Stimulated activated CD4-positive, alpha-beta T cell treated with anti-CD3 and anti-CD28 coated beads, Interleukin-4, amount 100 ng/mL, for 48 hours (primary cell): Measurements from ENCODE around the gene ZMYND8.

ENCODE experiments used
- DNase-seq, 2 donors: peaks; one replicate each; pipeline ENCODE4 v3.0.0-alpha.2; 2020; ENCODE audit warnings: low read depth in 2 of 2

Gene ZMYND8

DNA sequence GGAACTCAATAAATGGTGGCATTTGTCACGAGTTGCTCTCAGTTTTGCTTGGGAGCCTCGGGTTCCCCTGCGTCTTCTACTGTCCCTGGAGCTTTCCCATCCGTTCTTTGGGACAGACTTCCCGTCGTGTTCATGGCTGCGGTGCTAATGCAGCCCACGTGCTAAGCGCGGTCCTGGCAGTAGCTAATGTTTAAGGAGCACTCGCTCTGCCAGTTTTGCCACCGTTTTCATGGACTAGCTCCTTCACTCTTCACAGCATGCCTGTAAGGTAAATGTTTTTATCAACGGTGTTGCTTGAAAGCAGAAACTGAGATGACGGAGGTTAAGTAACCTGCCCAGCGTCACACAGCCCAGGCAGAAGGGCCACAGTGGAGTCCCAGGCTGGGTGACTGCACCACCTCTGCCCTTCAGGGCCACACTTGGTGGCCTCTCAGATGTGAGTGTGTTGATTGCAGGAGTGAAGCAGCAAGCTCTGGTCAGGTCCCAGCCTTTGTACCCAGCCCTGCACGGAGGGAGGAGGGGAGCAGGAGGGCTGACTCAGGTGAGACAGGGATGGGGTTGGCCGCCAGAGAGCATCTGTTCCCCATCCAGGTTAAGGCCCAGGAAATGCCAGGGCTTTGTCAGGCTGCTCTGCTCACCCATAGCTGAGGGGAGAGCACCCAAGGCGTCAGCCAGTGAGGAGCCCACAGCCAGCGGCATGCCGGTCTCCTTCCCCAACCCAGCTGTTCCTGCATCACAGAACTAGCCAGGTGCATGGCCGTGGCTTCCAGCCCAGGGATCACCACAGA is 181.8 kb downstream of the ZMYND8 start:
- no peak for DNase-seq

- DNase-seq, result no peak
Measured at GRCh38 chr20:47173596-47174216, 182.8 kb downstream of the ZMYND8 start.

GRCh38 chr20:47172579-47172978 is 183.9 kb downstream of the ZMYND8 start:
- no peak for DNase-seq

DNA sequence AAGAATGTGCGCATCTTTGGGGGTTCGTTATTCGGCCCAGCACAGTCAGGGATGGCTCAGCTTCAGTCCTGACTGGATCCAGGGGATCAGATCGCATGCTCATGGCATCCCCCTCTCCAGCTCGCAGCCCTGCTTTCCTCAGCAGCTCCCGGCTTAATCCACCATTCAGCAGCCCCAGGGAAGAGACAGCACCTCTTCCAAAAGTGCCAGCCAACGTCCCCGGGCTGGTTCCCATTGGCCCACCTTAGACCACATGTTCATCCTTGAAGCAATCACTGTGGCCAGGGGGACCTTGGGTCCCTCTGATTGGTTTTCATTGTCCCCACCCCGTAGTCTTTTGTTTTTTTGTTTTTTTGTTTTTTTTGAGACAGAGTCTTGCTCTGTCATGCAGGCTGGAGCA is 188.7 kb downstream of the ZMYND8 start:
- DNase-seq, result no peak

DNA sequence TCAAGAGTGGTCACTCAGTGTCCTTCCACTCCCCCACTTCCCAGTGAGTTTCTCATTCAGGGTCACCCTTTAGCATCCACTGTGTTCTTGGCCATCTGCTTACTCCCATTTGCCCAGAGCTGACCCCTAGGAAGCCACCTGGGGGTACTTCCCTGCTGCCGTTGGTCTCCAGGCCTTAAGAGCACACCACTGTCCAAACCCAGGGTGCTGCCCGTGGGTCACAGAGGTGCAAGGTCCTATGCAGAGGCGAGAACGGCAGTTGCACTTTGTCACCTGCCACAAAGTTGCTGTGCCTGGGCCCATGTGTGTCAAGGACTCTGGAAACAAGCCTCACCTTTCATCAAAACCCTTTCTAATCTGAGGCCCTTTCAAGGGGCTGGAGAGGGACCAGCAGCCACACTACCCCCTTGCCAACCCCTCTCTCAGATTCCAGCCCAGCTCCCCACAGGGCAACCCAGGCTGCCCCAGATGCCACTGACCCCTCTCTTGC is 191.1 kb downstream of the ZMYND8 start:
- no peak for DNase-seq

GRCh38 chr20:47164140-47164539 is 192.4 kb downstream of the ZMYND8 start:
- no peak for DNase-seq

GRCh38 chr20:47161411-47161810 is 195.1 kb downstream of the ZMYND8 start:
- no peak for DNase-seq

GRCh38 chr20:47160992-47161391 is 195.5 kb downstream of the ZMYND8 start:
- DNase-seq, result no peak

DNA sequence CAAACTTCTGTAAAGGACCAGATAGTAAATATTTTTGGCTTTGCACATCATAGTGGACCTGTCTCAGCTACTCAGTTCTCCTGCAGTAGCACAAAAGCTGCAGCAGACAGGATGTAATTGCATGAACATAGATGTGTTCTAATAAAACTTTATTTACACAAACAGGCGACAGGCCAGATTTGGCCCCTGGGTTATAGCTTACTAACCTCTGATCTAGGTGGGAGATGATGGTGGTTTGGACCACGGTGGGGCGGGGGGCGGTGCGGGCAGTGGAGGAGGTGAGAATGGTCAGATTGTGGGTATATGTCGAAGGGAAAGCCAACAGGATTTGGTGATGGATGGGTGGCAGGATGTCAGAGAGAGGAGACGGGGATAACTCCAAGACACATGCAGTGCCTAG is 196.3 kb downstream of the ZMYND8 start:
- DNase-seq, result no peak
